SK-N-SH (cell line): ENCODE measurements around the gene ART1. TPM values are rescaled to one million over a fixed set of nuclear protein-coding genes. Genes with fewer than 3 reads are reported as not detected.

Experiments
- CTCF ChIA-PET: fragments of 300-600, 350-600 bp; formaldehyde crosslinking; extraction: SDS; loops from one replicate; lab custom pipeline; 2021; lab: Yijun Ruan, JAX
- POLR2A ChIA-PET: fragments of 350-600 bp; sonication (Branson Sonifier 250); formaldehyde crosslinking; extraction: SDS; loops from one replicate; lab custom pipeline; 2020; ENCODE audit warnings: antibody characterized with exemption, inconsistent platforms; lab: Yijun Ruan, JAX
- DNase-seq: peaks from one replicate; pipeline ENCODE4 v3.0.0; 2012
- H2AFZ ChIP-seq: fragments of 200-600 bp; sonication (generic); 2 replicates; pipeline ENCODE4 v1.8.1; 2016; ENCODE audit warnings: antibody characterized with exemption, mild to moderate bottlenecking, low read depth
- H3F3A ChIP-seq: fragments of 200-600 bp; sonication (generic); replicated peaks from 2 replicates; pipeline ENCODE3; 2016; ENCODE audit warnings: antibody characterized with exemption, mild to moderate bottlenecking; ENCODE audit not compliant: insufficient read depth
- H3K27ac ChIP-seq, 2 experiments: fragments of 200-500 bp in 1 of 2; fragments of 200-600 bp in 1 of 2; sonication (Bioruptor generic) in 1 of 2; sonication (generic), shearing (Covaris generic) in 1 of 2; 2 replicates each; pipeline versions ENCODE4 v1.5.1 to v1.6.1; 2014 to 2016; ENCODE audit warnings: low read depth in 2 of 2, inconsistent platforms in 1 of 2, low read length in 1 of 2, mild to moderate bottlenecking in 1 of 2, mixed read lengths in 1 of 2
- H3K27me3 ChIP-seq: fragments of 200-600 bp; sonication (generic), shearing (Covaris generic); 2 replicates; pipeline ENCODE4 v1.6.1; 2016; ENCODE audit warnings: mixed run types; ENCODE audit not compliant: insufficient read depth
- H3K36me3 ChIP-seq, 2 experiments: fragments of 200-500 bp in 1 of 2; fragments of 200-600 bp in 1 of 2; sonication (Bioruptor generic) in 1 of 2; sonication (generic) in 1 of 2; replicated peaks in 1 of 2; 2 replicates each; pipeline versions ENCODE3 to v1.5.1; 2014 to 2016; ENCODE audit warnings: low read length in 1 of 2, mild to moderate bottlenecking in 1 of 2; ENCODE audit not compliant: insufficient read depth in 2 of 2, control insufficient read depth in 1 of 2
- H3K4me1 ChIP-seq, 2 experiments: fragments of 200-500 bp in 1 of 2; fragments of 200-600 bp in 1 of 2; sonication (Bioruptor generic) in 1 of 2; sonication (generic), shearing (Covaris generic) in 1 of 2; 2 replicates each; pipeline versions ENCODE4 v1.5.1 to v1.6.1; 2014 to 2016; ENCODE audit warnings: low read depth in 1 of 2, low read length in 1 of 2, mixed run types in 1 of 2; ENCODE audit not compliant: insufficient read depth in 2 of 2, control insufficient read depth in 1 of 2
- H3K4me2 ChIP-seq: fragments of 200-600 bp; sonication (generic), shearing (Covaris generic); 2 replicates; pipeline ENCODE4 v1.6.1; 2017; ENCODE audit warnings: mixed run types
- H3K4me3 ChIP-seq, 2 experiments: fragments of 200-500 bp in 1 of 2; fragments of 200-600 bp in 1 of 2; sonication (Bioruptor generic) in 1 of 2; sonication (generic), shearing (Covaris generic) in 1 of 2; 2 replicates each; pipeline versions ENCODE4 v1.5.1 to v1.8.1; 2014 to 2016; ENCODE audit warnings: low read depth in 2 of 2, inconsistent platforms in 1 of 2, low read length in 1 of 2, mild to moderate bottlenecking in 1 of 2, mixed read lengths in 1 of 2, moderate library complexity in 1 of 2
- H3K79me2 ChIP-seq: fragments of 200-600 bp; sonication (generic); 2 replicates; pipeline ENCODE4 v1.8.1; 2017; ENCODE audit warnings: mild to moderate bottlenecking; ENCODE audit not compliant: insufficient read depth
- H3K9ac ChIP-seq: fragments of 200-600 bp; sonication (generic); 2 replicates; pipeline ENCODE4 v1.6.1; 2017; ENCODE audit warnings: mixed run types
- H3K9me2 ChIP-seq: fragments of 200-600 bp; sonication (generic); 2 replicates; pipeline ENCODE4 v1.6.1; 2017; ENCODE audit warnings: mixed run types
- H3K9me3 ChIP-seq: fragments of 200-600 bp; sonication (generic); 2 replicates; pipeline ENCODE4 v1.6.1; 2017; ENCODE audit warnings: mixed run types, mild to moderate bottlenecking, moderate library complexity
- H4K20me1 ChIP-seq: fragments of 200-600 bp; sonication (generic); 2 replicates; pipeline ENCODE4 v1.6.1; 2017; ENCODE audit warnings: mild to moderate bottlenecking, mixed run types; ENCODE audit not compliant: insufficient read depth
- ELF1 ChIP-seq: IDR thresholded peaks from 2 replicates; pipeline ENCODE4 v1.4.0; 2012
- EP300 ChIP-seq, 2 experiments: IDR thresholded peaks; 2 replicates each; pipeline versions ENCODE4 v1.4.0 to v1.6.1; 2012; ENCODE audit warnings: borderline replicate concordance in 1 of 2, low read depth in 1 of 2, low read length in 1 of 2
- EZH2phosphoT487 ChIP-seq: fragments of 200-600 bp; sonication (generic); IDR thresholded peaks from 2 replicates; pipeline ENCODE4 v1.6.1; 2017; ENCODE audit warnings: low read depth, mixed run types, mild to moderate bottlenecking, antibody characterized with exemption, moderate library complexity, borderline replicate concordance
- FOSL2 ChIP-seq: IDR thresholded peaks from 2 replicates; pipeline ENCODE4 v1.4.0; 2012; ENCODE audit warnings: low read depth, mild to moderate bottlenecking, moderate library complexity, borderline replicate concordance
- FOXJ3 ChIP-seq: sonication (generic); formaldehyde crosslinking; IDR thresholded peaks from 2 replicates; pipeline ENCODE4 v1.5.1; 2020; ENCODE audit warnings: mild to moderate bottlenecking, missing genetic modification reagents
- FOXM1 ChIP-seq: IDR thresholded peaks from 2 replicates; pipeline ENCODE4 v1.4.0; 2012; ENCODE audit warnings: low read depth, mild to moderate bottlenecking
- GABPA ChIP-seq: IDR thresholded peaks from 2 replicates; pipeline ENCODE4 v1.4.0; 2012; ENCODE audit warnings: low read depth, mild to moderate bottlenecking
- GATA2 ChIP-seq: sonication (generic); formaldehyde crosslinking; IDR thresholded peaks from 2 replicates; pipeline ENCODE4 v1.5.0; 2020; ENCODE audit warnings: mild to moderate bottlenecking, missing genetic modification reagents
- MXI1 ChIP-seq: IDR thresholded peaks from 2 replicates; pipeline ENCODE4 v1.6.1; 2012; ENCODE audit warnings: mild to moderate bottlenecking, low read depth, low read length, improper control_type of control experiment
- NFIC ChIP-seq: IDR thresholded peaks from 2 replicates; pipeline ENCODE4 v1.4.0; 2012; ENCODE audit warnings: borderline replicate concordance
- NRF1 ChIP-seq: IDR thresholded peaks from 2 replicates; pipeline ENCODE4 v1.6.1; 2012; ENCODE audit warnings: low read depth, mild to moderate bottlenecking, low read length
- POLR2AphosphoS5 ChIP-seq: IDR thresholded peaks from 2 replicates; pipeline ENCODE4 v1.6.1; 2012; ENCODE audit warnings: low read depth, low read length
- RAD21 ChIP-seq: IDR thresholded peaks from 2 replicates; pipeline ENCODE4 v1.6.1; 2012; ENCODE audit warnings: mild to moderate bottlenecking, low read length
- RCOR1 ChIP-seq: fragments of 150-350 bp; IDR thresholded peaks from 2 replicates; pipeline ENCODE4 v1.6.1; 2017; ENCODE audit warnings: antibody characterized with exemption, low read length
- RFX5 ChIP-seq: IDR thresholded peaks from 2 replicates; pipeline ENCODE4 v1.6.1; 2012; ENCODE audit warnings: mild to moderate bottlenecking, improper control_type of control experiment, low read length
- RXRA ChIP-seq: IDR thresholded peaks from 2 replicates; pipeline ENCODE4 v1.4.0; 2012; ENCODE audit warnings: low read depth, mild to moderate bottlenecking, borderline replicate concordance
- SMC3 ChIP-seq: IDR thresholded peaks from 2 replicates; pipeline ENCODE4 v1.6.1; 2012; ENCODE audit warnings: low read depth, low read length, improper control_type of control experiment
- TAF1 ChIP-seq: IDR thresholded peaks from 2 replicates; pipeline ENCODE4 v1.6.1; 2012; ENCODE audit warnings: low read depth, mild to moderate bottlenecking, low read length, moderate library complexity, borderline replicate concordance
- TCF12 ChIP-seq: IDR thresholded peaks from 2 replicates; pipeline ENCODE4 v1.4.0; 2012
- TEAD4 ChIP-seq: IDR thresholded peaks from 2 replicates; pipeline ENCODE4 v1.4.0; 2012; ENCODE audit warnings: mild to moderate bottlenecking, borderline replicate concordance; ENCODE audit not compliant: insufficient read depth
- YY1 ChIP-seq: IDR thresholded peaks from 2 replicates; pipeline ENCODE4 v1.4.0; 2012; ENCODE audit warnings: low read depth, mild to moderate bottlenecking
- WGBS: methylation state at CpG from one replicate; pipeline ENCODE4 v1.1.6; 2017; ENCODE audit warnings: low lambda C conversion rate; 5-methylcytosine and 5-hydroxymethylcytosine counted together
- polyA plus RNA-seq, 3 experiments: library from polyadenylated mRNA; depleted of rRNA; stranded (reverse); fragments of >200 nt; gene quantifications; 2 replicates each; pipeline ENCODE4 v1.2.3, GENCODE V29; 2012
- TF ChIP-seq, protein P1 (sequence below): IDR thresholded peaks from 2 replicates; pipeline ENCODE4; 2012
- TF ChIP-seq, protein P2 (sequence below): IDR thresholded peaks from 2 replicates; pipeline ENCODE4 v1.4.0; 2012; ENCODE audit warnings: low read depth
- TF ChIP-seq, protein P3 (sequence below): fragments of 200-600 bp; sonication (generic); IDR thresholded peaks from 2 replicates; pipeline ENCODE4 v1.6.1; 2017; ENCODE audit warnings: antibody characterized with exemption, mild to moderate bottlenecking, moderate library complexity
- TF ChIP-seq, protein P4 (sequence below): fragments of 150-350 bp; IDR thresholded peaks from 2 replicates; pipeline ENCODE4 v1.6.1; 2017; ENCODE audit warnings: antibody characterized with exemption, low read length, low read depth, borderline replicate concordance

Gene ART1
- polyA plus RNA-seq, 1 of the 3 experiments (the other 2 are of a cell fraction) = not detected

DNA sequence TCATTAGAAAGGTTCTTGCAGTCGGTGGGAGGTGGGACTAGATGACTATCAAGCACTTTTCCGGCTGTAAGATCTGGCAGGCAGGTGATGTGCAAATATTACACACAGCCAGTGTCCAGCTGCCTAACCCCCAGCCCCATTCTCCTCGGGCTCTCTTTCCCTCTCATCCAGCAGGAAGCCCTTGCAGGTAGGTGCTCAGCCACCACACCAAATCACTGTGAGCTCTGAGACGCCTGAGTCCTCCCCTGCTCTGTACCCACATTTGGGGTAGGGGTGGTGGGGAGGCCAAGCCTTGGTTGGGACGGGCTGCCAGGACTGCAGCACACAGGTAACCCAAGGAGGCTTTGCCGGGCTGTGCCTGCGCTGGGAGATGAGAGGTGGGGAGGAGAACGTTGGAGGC lies 3.7 kb upstream of the ART1 start:
- no peaks in the 10 kb centered on the region for H3F3A ChIP-seq
- DNase-seq = no peak
- 50% methylated on average over 8 of the region's 8 CpGs for WGBS
- no peaks in the 10 kb centered on the region for H3K9me3 ChIP-seq
- no peaks in the 10 kb centered on the region for H3K36me3 ChIP-seq
- H2AFZ ChIP-seq = no peak overlapping the region
- ChIA-PET CTCF (no interaction called here), POLR2A (no interaction called here)
- TF ChIP-seq FOXJ3 = no peak
- no peak for TF ChIP-seq EZH2phosphoT487
- TF ChIP-seq GABPA = no peak
- no peak for TF ChIP-seq NFIC
- no peak for TF ChIP-seq FOSL2
- no peak for TF ChIP-seq SMC3
- no peak for TF ChIP-seq NRF1
- no peak for TF ChIP-seq YY1
- no peak for TF ChIP-seq MXI1
- TF ChIP-seq, protein P1, sequence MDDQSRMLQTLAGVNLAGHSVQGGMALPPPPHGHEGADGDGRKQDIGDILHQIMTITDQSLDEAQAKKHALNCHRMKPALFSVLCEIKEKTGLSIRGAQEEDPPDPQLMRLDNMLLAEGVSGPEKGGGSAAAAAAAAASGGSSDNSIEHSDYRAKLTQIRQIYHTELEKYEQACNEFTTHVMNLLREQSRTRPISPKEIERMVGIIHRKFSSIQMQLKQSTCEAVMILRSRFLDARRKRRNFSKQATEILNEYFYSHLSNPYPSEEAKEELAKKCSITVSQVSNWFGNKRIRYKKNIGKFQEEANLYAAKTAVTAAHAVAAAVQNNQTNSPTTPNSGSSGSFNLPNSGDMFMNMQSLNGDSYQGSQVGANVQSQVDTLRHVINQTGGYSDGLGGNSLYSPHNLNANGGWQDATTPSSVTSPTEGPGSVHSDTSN = no peak
- TF ChIP-seq RFX5 = no peak
- no peak for TF ChIP-seq GATA2 (CRISPR knock-in tag)
- no peak for TF ChIP-seq TAF1
- no peak for TF ChIP-seq RCOR1
- TF ChIP-seq, protein P2, sequence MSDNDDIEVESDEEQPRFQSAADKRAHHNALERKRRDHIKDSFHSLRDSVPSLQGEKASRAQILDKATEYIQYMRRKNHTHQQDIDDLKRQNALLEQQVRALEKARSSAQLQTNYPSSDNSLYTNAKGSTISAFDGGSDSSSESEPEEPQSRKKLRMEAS = no peak
- TF ChIP-seq ELF1 = no peak
- no peak for TF ChIP-seq POLR2AphosphoS5
- TF ChIP-seq RXRA = no peak
- TF ChIP-seq RAD21 = no peak
- TF ChIP-seq FOXM1 = no peak
- H3K27ac ChIP-seq = no peak overlapping the region
- H4K20me1 ChIP-seq = no peaks in the 10 kb centered on the region
- no peaks in the 10 kb centered on the region; the same call in 1 of the 2 replicates for H3K27me3 ChIP-seq
- no peaks in the 10 kb centered on the region for H3K9me2 ChIP-seq
- no peak overlapping the region for H3K9ac ChIP-seq
- no peak overlapping the region; a peak in 1 of 4 replicates for H3K4me3 ChIP-seq
- H3K4me2 ChIP-seq = no peak overlapping the region
- H3K79me2 ChIP-seq = no peaks in the 10 kb centered on the region
- H3K4me1 ChIP-seq = peaks cover 0 to 8% of the 10 kb centered on the region in 2 experiments; a peak in 1 of 4 replicates

DNA sequence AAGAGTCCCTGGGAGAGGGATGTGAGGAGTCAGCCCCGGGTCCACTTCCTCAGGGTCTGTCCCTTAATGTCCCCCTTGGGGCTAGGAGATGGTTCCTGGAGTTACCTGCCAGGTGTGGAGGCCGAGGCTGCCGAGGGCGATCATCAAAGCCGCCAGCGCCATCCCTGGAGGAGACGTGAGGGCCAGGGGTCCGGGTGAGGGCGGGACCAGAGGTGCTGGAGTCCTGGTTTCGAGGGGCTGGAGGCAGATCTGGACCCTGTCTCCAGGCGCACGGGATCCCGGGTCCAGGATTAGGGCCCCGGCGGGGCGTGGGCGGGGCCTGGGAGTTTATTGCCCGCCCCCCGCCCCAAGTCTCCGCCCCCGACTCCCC lies 3.2 kb upstream of the ART1 start, which contains the start of gene ART5:
Gene ART5 (minus strand): TSS at position 292 of the 370 bp plus-strand sequence. CDS start 130 bp downstream, at position 162.
- H3F3A ChIP-seq = no peaks in the 10 kb centered on the region
- H4K20me1 ChIP-seq = no peaks in the 10 kb centered on the region
- no peaks in the 10 kb centered on the region for H3K79me2 ChIP-seq
- peak within 1 kb of the TSS; percentile 53; the same call in 1 of the 2 replicates for H3K9ac ChIP-seq
- CTCF ChIA-PET = no interaction called here
- WGBS = 14% methylated on average over 1 of the region's 21 CpGs
- TF ChIP-seq TAF1 = no peak
- TF ChIP-seq, protein P3, sequence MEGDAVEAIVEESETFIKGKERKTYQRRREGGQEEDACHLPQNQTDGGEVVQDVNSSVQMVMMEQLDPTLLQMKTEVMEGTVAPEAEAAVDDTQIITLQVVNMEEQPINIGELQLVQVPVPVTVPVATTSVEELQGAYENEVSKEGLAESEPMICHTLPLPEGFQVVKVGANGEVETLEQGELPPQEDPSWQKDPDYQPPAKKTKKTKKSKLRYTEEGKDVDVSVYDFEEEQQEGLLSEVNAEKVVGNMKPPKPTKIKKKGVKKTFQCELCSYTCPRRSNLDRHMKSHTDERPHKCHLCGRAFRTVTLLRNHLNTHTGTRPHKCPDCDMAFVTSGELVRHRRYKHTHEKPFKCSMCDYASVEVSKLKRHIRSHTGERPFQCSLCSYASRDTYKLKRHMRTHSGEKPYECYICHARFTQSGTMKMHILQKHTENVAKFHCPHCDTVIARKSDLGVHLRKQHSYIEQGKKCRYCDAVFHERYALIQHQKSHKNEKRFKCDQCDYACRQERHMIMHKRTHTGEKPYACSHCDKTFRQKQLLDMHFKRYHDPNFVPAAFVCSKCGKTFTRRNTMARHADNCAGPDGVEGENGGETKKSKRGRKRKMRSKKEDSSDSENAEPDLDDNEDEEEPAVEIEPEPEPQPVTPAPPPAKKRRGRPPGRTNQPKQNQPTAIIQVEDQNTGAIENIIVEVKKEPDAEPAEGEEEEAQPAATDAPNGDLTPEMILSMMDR = no peak
- TF ChIP-seq, protein P4, sequence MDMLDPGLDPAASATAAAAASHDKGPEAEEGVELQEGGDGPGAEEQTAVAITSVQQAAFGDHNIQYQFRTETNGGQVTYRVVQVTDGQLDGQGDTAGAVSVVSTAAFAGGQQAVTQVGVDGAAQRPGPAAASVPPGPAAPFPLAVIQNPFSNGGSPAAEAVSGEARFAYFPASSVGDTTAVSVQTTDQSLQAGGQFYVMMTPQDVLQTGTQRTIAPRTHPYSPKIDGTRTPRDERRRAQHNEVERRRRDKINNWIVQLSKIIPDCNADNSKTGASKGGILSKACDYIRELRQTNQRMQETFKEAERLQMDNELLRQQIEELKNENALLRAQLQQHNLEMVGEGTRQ = no peak
- no peak for TF ChIP-seq FOXM1
- TF ChIP-seq SMC3 = no peak
- no peak for TF ChIP-seq RAD21
- TF ChIP-seq NRF1 = no peak
- TF ChIP-seq NFIC = no peak
- no peak for TF ChIP-seq FOSL2
- no peak for TF ChIP-seq EP300 (IDR thresholded peaks at IDR 0.05; ENCODE audit: borderline replicate concordance in 1 of 2, low read depth in 1 of 2, low read length in 1 of 2)
- no peak for TF ChIP-seq FOXJ3
- no peak for TF ChIP-seq TEAD4
- no peak for TF ChIP-seq RXRA
- no peak for TF ChIP-seq MXI1
- TF ChIP-seq POLR2AphosphoS5 = no peak
- no peak for TF ChIP-seq TCF12
- TF ChIP-seq, all 33 proteins: peak for 0
- no peaks in the 10 kb centered on the region; the same call in 1 of the 2 replicates for H3K27me3 ChIP-seq
- H3K36me3 ChIP-seq = no peaks in the 10 kb centered on the region
- no peak within 1 kb of the TSS for H3K27ac ChIP-seq
- POLR2A ChIA-PET = no interaction called here
- no peaks in the 10 kb centered on the region for H3K9me3 ChIP-seq
- H3K4me2 ChIP-seq = peak within 1 kb of the TSS; percentile 90
- peak within 1 kb of the TSS; percentile 81; the same call in 1 of the 2 replicates for H2AFZ ChIP-seq
- peaks cover 0 to 8% of the 10 kb centered on the region in 2 experiments; a peak in 1 of 4 replicates for H3K4me1 ChIP-seq
- peak within 1 kb of the TSS; percentile 57 to 65 for H3K4me3 ChIP-seq
- no peaks in the 10 kb centered on the region for H3K9me2 ChIP-seq
- DNase-seq = no peak
